Chondrocyte (in vitro differentiated cells): ENCODE results near the gene NT5DC1. TPM values are rescaled to one million over a fixed set of nuclear protein-coding genes. Genes with fewer than 3 reads are reported as not detected.
A peak's percentile ranks its signal among the peaks of the same experiment; 100 is the strongest.

Experiments
- DNase-seq: peaks from one replicate; pipeline ENCODE4 v3.0.0; 2021; ENCODE audit warnings: mixed read lengths, low spot score
- H3K27ac Mint-ChIP-seq: one replicate; pipeline ENCODE4 v1.8.0; 2021; ENCODE audit warnings: mild to moderate bottlenecking, moderate library complexity, mixed read lengths; ENCODE audit not compliant: unreplicated experiment
- H3K27me3 Mint-ChIP-seq: 2 replicates; pipeline ENCODE4 v1.8.0; 2021; ENCODE audit warnings: low read depth, mixed read lengths
- H3K36me3 Mint-ChIP-seq: 2 replicates; pipeline ENCODE4 v1.8.0; 2021; ENCODE audit warnings: low read depth, mixed read lengths
- H3K4me1 Mint-ChIP-seq: 2 replicates; pipeline ENCODE4 v1.8.0; 2021; ENCODE audit warnings: low read depth, mild to moderate bottlenecking, mixed read lengths
- H3K4me3 Mint-ChIP-seq: one replicate; pipeline ENCODE4 v1.8.0; 2021; ENCODE audit warnings: mild to moderate bottlenecking, moderate library complexity, mixed read lengths; ENCODE audit not compliant: unreplicated experiment
- H3K9me3 Mint-ChIP-seq: 2 replicates; pipeline ENCODE4 v1.8.0; 2021; ENCODE audit warnings: low read depth, mixed read lengths
- CTCF ChIP-seq: fragments of 200-600 bp; sonication (generic); IDR thresholded peaks from 2 replicates; pipeline ENCODE4 v1.5.0; 2021; ENCODE audit warnings: antibody characterized with exemption, mild to moderate bottlenecking, moderate library complexity
- total RNA-seq: library from RNA; stranded (reverse); gene quantifications from 3 replicates; pipeline ENCODE4 v1.2.1, GENCODE V29; 2021

NT5DC1 gene
- total RNA-seq, 1 donor from 2014 or later = 20.6 TPM

DNA sequence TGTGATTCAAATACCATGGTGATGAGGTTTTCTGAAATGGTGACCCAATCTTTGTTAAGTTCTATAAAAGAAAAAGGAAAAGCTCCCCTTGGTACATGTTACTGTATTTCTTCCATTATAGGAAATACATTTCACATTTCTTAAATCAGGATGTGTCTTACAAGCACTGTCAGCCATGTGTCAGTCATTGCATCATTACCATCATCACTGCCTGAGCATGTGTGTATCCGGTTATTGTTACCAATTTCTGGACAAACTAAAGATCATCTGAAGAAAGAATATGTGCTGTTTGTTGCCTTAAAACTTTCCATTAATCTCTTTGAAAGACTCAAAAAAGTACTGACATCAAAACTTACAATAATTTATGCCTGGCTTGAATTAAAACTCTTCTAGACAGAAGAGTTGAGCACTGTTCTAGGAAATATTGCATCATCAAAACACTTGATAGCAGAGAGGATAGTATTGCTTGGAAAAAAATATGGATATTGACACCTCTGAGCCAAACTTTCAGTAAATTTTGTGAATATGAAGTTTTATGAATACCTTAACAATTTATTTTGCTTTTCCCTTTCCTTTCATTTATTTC is 186.2 kb downstream of the NT5DC1 start:
- no peak overlapping the region for H3K4me3 Mint-ChIP-seq
- DNase-seq = no peak
- H3K4me1 Mint-ChIP-seq = peaks cover 3% of the 10 kb centered on the region
- H3K27ac Mint-ChIP-seq = no peak overlapping the region
- no peak for TF ChIP-seq CTCF
- H3K9me3 Mint-ChIP-seq = peaks cover 2% of the 10 kb centered on the region
- no peaks in the 10 kb centered on the region for H3K36me3 Mint-ChIP-seq
- no peaks in the 10 kb centered on the region for H3K27me3 Mint-ChIP-seq

DNA sequence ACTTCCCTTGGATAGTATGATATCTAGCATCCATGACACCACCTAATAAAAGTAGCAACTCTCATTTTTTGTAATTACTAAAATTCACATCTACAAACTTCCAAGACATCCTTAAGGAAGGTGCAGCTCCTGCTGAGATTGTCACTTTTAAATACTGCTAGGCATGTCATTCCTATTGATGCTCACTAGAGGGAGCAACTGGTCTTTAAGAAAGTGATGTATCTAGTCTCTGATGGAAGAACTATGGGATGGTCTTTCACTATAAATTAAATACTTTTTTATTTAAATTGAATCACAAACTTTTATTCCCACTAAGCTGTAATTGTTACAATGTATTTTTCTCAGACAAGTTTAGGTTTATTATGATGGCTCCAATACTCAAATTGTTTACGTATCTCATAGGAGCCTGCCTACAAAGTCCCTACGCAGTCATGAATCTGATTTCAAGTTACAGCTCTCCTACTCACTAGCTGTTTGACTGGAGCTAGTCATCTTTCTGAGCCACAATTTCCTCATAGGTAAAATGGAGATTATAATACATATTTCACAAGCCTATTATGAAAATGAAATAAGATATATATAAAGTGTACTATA is 187.1 kb downstream of the NT5DC1 start:
- Mint-ChIP-seq H3K36me3 (no peaks in the 10 kb centered on the region), H3K4me3 (no peak overlapping the region), H3K27ac (no peak overlapping the region), H3K9me3 (peaks cover 2% of the 10 kb centered on the region), H3K4me1 (peaks cover 3% of the 10 kb centered on the region), H3K27me3 (no peaks in the 10 kb centered on the region)
- DNase-seq = no peak
- TF ChIP-seq CTCF = peak; percentile 97

GRCh38 chr6:116289876-116290275 is 189.2 kb downstream of the NT5DC1 start:
- DNase-seq = no peak
- H3K4me1 Mint-ChIP-seq = no peaks in the 10 kb centered on the region
- H3K27ac Mint-ChIP-seq = no peak overlapping the region
- peaks cover 2% of the 10 kb centered on the region for H3K9me3 Mint-ChIP-seq
- no peaks in the 10 kb centered on the region for H3K27me3 Mint-ChIP-seq
- no peak overlapping the region for H3K4me3 Mint-ChIP-seq
- H3K36me3 Mint-ChIP-seq = no peaks in the 10 kb centered on the region
- TF ChIP-seq CTCF = no peak

DNA sequence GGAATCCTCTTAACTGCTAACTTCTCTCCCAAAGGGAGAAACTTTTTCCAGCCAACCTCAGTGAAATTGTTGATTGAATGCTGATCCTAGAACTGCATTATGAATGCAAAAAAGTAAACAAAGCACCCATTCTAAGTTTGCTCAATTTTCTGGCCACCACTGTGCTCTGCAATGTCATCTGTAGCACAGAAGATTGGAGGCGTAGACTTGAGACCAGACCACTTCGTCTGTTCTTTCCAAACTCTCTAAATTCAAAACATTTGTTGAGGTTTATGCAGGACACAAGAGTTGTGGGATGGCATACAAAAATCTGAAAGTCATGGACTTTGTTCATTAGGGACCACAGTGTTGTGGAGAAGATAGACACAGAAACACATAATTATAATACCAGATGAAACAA is 190.1 kb downstream of the NT5DC1 start:
- H3K4me1 Mint-ChIP-seq = no peaks in the 10 kb centered on the region
- H3K27ac Mint-ChIP-seq = no peak overlapping the region
- H3K9me3 Mint-ChIP-seq = peaks cover under 1% of the 10 kb centered on the region
- DNase-seq = no peak
- no peaks in the 10 kb centered on the region for H3K36me3 Mint-ChIP-seq
- no peak for TF ChIP-seq CTCF
- no peaks in the 10 kb centered on the region for H3K27me3 Mint-ChIP-seq
- no peak overlapping the region for H3K4me3 Mint-ChIP-seq

GRCh38 chr6:116291701-116292396 is 191.2 kb downstream of the NT5DC1 start:
- Mint-ChIP-seq H3K4me1 (no peaks in the 10 kb centered on the region), H3K27me3 (no peaks in the 10 kb centered on the region), H3K4me3 (no peak overlapping the region), H3K9me3 (no peaks in the 10 kb centered on the region), H3K36me3 (no peaks in the 10 kb centered on the region), H3K27ac (no peak overlapping the region)
- TF ChIP-seq CTCF = no peak
- DNase-seq = no peak
